Esophagus muscularis mucosa (tissue), 4 donors: ENCODE results near the gene NME8.
"Not testable (repeated sequence)": the region's sequence is repeated elsewhere in the genome, so short reads cannot be mapped to it uniquely, and the experiment has no call there.

ENCODE experiments used
- EP300 ChIP-seq: sonication (generic); formaldehyde crosslinking; IDR thresholded peaks from one replicate; pipeline ENCODE4 v1.6.1; 2017; ENCODE audit warnings: antibody characterized with exemption
- POLR2A ChIP-seq: fragments of 450-650 bp; IDR thresholded peaks from one replicate; pipeline ENCODE4 v1.6.1; 2017; ENCODE audit warnings: antibody characterized with exemption, moderate library complexity, mild to moderate bottlenecking, low read depth
- POLR2AphosphoS5 ChIP-seq, 2 donors: sonication (generic); formaldehyde crosslinking; IDR thresholded peaks; one replicate each; pipeline ENCODE4 v1.6.1; 2017; ENCODE audit warnings: antibody characterized with exemption in 2 of 2
- TF ChIP-seq, protein P1 (sequence below), 3 experiments: fragments of 200-600 bp in 2 of 3; fragments of 450-650 bp in 1 of 3; sonication (generic) in 2 of 3; IDR thresholded peaks; one replicate each; pipeline ENCODE4 v1.5.1; 2017 to 2019; ENCODE audit warnings: antibody characterized with exemption in 3 of 3, mild to moderate bottlenecking in 2 of 3, moderate library complexity in 1 of 3

DNA sequence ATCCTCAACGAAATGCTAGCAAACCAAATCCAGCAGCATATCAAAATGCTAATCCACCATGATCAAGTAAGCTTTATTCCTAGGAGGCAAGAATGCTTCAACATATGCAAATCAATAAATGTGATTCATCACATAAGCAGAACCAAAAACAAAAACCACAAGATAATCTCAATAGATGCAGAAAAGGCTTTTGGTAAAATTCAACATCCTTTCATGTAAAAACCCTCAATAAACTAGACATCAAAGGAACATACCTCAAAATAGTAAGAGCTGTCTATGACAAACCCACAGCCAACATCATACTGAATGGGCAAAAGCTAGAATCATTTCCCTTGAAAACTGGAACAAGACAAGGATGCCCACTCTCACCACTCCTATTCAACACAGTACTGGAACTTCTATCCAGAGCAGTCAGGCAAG lies 36.2 kb upstream of the NME8 start:
- TF ChIP-seq, protein P1, sequence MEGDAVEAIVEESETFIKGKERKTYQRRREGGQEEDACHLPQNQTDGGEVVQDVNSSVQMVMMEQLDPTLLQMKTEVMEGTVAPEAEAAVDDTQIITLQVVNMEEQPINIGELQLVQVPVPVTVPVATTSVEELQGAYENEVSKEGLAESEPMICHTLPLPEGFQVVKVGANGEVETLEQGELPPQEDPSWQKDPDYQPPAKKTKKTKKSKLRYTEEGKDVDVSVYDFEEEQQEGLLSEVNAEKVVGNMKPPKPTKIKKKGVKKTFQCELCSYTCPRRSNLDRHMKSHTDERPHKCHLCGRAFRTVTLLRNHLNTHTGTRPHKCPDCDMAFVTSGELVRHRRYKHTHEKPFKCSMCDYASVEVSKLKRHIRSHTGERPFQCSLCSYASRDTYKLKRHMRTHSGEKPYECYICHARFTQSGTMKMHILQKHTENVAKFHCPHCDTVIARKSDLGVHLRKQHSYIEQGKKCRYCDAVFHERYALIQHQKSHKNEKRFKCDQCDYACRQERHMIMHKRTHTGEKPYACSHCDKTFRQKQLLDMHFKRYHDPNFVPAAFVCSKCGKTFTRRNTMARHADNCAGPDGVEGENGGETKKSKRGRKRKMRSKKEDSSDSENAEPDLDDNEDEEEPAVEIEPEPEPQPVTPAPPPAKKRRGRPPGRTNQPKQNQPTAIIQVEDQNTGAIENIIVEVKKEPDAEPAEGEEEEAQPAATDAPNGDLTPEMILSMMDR (IDR thresholded peaks at IDR 0.05): not testable (repeated sequence)
- TF ChIP-seq POLR2A; POLR2AphosphoS5 (IDR thresholded peaks at IDR 0.05); EP300: not testable (repeated sequence)
